ENCODE measurements around the gene ZNF532.

The ZNF532 gene

GRCh38 chr18:58870130-58870529 lies 5.5 kb downstream of the ZNF532 start:
- DNase-seq (ENCODE audit: low read depth, low spot score), result no peak

DNA sequence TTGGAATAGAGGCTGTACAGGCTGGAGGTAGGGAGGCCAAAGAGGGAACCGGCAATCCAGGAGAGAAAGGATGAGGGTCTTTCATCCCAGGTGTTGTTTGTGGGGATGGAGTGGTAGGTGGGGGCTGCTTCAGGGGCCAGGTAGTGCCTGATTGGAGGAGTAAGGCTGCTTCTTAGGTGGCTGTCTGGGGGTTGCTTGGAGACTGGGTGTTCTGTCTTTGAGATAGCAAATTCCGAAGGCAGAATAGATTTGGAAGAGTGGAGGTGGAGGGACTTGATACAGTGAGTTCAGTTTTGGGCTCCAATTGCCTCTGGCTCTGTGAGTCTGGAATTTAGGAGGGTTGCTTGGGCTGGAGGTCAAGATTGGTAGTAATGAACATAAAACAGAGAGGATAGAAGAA lies 5.9 kb downstream of the ZNF532 start:
- DNase-seq (ENCODE audit: low read depth, low spot score), result no peak

DNA sequence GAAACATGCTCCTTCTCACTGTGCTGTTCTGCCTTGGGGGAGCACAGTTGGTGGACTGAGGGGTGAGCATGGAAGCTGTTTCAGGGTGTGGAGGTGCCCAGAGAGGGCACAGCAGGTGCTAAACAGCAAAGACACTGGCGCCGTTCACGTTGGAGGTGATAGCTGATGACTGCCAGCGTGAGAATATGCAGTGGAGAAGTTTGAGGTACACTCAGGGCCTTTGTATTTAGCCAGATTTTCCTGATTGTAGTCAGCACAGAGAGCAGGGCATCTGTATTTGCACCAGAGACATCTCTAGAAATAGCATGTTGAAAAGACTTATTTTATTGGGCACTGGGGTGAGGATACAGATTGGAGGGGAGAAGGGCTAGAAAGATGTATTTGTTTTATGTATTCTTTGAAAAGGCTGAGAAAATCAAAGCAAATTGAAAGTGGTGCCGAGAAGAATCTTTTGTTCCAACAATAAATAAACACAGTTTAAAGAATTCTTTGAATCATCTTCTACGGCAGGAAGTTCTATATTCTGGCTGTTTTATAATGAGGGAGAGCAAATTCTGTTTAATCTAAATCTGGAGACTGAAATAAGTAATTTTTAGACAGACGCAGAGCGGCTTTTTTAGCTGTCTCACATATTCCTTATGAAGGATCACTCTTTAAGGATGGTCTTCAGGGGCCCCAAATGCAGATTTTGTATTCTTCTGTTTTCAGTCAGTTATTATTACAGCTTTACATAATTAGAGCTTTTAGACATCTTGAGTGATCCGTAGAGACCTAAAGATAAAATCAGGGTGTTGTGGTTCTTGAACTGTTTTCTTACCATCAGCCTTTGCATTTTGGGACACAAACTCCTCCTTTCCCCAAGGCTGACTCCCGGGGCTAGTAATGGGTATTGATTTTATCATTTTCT lies 7.1 kb downstream of the ZNF532 start:
- no peak for DNase-seq (ENCODE audit: low read depth, low spot score)

- DNase-seq (ENCODE audit: low read depth, low spot score), result no peak
Measured at GRCh38 chr18:58878640-58879039, 14.0 kb downstream of the ZNF532 start.

- DNase-seq (ENCODE audit: low read depth, low spot score), result no peak
Measured at GRCh38 chr18:58881477-58881876, 16.8 kb downstream of the ZNF532 start.

- no peak for DNase-seq (ENCODE audit: low read depth, low spot score)
Measured at GRCh38 chr18:58882044-58882443, 17.4 kb downstream of the ZNF532 start.

GRCh38 chr18:58882686-58883085 lies 18.0 kb downstream of the ZNF532 start:
- DNase-seq (ENCODE audit: low read depth, low spot score), result no peak

- DNase-seq (ENCODE audit: low read depth, low spot score), result no peak
Measured at GRCh38 chr18:58884680-58885079, 20.0 kb downstream of the ZNF532 start.

DNA sequence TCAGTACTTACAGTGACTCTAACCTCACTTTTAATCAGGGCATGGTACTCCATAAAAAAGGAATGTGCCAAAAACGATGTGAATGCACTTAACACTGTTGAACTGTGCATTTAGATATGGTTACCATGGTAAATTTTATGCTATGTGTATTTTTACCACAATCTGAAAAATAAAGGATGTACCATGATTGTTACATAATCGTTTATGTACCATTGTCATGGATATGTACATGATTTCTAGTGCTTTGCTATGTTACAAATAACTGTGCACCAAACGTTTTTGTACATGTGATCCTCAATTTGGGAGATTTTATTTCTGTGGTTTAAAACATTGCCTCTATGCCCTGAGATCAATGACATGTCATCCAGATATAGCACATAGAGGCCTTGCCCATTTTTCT lies 21.8 kb downstream of the ZNF532 start:
- no peak for DNase-seq (ENCODE audit: low read depth, low spot score)

GRCh38 chr18:58886864-58887612 lies 22.4 kb downstream of the ZNF532 start:
- DNase-seq (ENCODE audit: low read depth, low spot score), result no peak

- DNase-seq (ENCODE audit: low read depth, low spot score), result no peak
Measured at GRCh38 chr18:58887613-58887963, 22.9 kb downstream of the ZNF532 start.

GRCh38 chr18:58891776-58892175 lies 27.1 kb downstream of the ZNF532 start:
- DNase-seq (ENCODE audit: low read depth, low spot score), result no peak

GRCh38 chr18:58892488-58892887 lies 27.8 kb downstream of the ZNF532 start:
- DNase-seq (ENCODE audit: low read depth, low spot score), result no peak

- DNase-seq (ENCODE audit: low read depth, low spot score), result no peak
Measured at GRCh38 chr18:58893388-58894099, 28.9 kb downstream of the ZNF532 start.

GRCh38 chr18:58894930-58895329 lies 30.3 kb downstream of the ZNF532 start:
- DNase-seq (ENCODE audit: low read depth, low spot score), result no peak

DNA sequence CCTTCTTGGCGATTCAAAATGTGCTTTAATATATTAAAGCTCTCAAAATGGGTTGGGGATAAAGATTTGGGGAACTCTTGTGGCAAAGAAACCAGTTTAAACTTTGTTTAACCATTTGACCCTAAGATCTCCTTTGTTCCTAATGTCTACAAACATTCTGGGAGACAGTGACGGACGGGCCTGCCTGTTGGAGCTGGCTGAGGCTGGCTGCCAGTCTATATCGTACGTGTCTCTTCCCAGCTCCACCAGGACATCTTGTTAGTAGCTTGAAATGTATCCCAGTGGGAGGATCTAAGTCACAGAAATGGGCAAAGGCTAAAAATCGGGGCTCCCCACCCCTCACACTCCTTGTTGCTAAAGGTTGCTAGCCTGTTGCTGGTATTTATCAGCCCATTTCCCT lies 30.7 kb downstream of the ZNF532 start:
- DNase-seq (ENCODE audit: low read depth, low spot score), result no peak

GRCh38 chr18:58896268-58896667 lies 31.6 kb downstream of the ZNF532 start:
- DNase-seq (ENCODE audit: low read depth, low spot score), result no peak

- DNase-seq (ENCODE audit: low read depth, low spot score), result no peak
Measured at GRCh38 chr18:58896734-58897508, 32.2 kb downstream of the ZNF532 start.

DNA sequence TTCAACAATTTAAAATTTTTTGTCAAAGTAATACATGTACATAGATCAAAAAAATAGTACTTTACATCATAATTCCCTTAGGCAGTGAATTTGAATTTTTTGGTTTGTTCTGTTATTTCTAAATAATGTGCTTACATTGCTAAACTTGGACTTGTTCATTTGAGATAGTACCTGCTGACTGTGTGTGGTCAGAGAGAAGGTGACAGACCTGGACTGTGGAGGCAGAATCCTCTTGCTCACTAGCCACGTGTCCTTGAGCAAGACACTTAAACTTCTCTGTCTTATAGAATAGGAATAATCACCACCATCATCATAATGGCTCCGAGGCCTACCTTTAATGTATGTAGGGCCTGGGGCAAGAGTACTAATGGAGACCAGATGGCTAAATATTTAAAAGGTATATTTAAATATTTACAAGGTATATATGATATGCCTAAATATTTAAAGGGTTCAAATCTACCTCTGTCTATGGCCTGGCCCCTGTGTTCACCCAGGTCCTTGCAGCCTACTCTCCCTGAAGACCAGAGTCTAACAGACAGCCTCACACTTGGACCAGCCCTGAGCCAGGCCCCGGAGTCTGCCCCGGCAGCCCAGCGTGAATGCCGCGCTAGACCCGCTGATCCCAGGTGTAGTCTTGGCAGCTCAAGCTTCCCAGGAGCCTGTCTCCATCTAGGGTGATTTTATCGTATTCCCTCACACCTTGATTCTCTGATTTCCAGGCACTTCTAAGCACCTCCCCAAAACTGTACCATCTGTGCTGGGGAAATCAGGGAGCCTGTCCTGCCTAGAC lies 33.5 kb downstream of the ZNF532 start:
- DNase-seq (ENCODE audit: low read depth, low spot score), result no peak

DNA sequence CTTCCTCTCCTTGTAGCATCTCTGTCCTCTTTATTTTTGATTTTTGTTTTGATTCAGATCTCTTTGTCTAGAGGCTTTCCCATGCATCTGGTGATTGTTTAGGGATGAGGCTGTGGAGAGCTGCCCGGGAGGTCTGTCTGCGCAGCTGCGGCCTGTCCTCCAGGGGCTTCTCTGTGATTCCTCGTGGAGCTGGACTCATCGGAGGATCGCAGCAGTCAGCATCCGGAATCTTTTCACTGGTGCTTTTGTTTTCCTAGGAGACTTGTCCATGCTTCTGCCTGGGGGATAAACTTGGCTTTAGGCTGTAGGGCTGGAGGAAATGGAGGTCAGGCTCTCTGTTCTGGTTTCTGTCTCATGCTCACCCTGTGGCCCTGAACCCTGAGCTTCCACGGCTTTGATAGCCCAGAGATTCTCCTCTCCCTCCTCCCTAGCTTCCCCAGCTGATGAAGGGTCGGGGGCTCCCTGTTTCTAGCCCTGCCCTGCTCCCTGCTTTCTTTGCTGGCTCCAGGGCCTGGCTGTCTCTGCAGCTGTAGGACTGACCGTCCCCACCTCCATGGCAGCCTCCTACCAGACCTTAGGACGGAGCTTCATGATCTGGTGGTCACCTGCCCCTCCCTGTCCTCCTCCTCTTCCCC lies 35.5 kb downstream of the ZNF532 start:
- no peak for DNase-seq (ENCODE audit: low read depth, low spot score)
